ENCODE measurements around the gene THOP1. TPM values are rescaled to one million over a fixed set of nuclear protein-coding genes. Genes with fewer than 3 reads are reported as not detected.

Gene THOP1
- polyA plus RNA-seq, 2 of the 4 experiments (the other 2 are of a cell fraction) = 43.5 to 90.5 TPM

DNA sequence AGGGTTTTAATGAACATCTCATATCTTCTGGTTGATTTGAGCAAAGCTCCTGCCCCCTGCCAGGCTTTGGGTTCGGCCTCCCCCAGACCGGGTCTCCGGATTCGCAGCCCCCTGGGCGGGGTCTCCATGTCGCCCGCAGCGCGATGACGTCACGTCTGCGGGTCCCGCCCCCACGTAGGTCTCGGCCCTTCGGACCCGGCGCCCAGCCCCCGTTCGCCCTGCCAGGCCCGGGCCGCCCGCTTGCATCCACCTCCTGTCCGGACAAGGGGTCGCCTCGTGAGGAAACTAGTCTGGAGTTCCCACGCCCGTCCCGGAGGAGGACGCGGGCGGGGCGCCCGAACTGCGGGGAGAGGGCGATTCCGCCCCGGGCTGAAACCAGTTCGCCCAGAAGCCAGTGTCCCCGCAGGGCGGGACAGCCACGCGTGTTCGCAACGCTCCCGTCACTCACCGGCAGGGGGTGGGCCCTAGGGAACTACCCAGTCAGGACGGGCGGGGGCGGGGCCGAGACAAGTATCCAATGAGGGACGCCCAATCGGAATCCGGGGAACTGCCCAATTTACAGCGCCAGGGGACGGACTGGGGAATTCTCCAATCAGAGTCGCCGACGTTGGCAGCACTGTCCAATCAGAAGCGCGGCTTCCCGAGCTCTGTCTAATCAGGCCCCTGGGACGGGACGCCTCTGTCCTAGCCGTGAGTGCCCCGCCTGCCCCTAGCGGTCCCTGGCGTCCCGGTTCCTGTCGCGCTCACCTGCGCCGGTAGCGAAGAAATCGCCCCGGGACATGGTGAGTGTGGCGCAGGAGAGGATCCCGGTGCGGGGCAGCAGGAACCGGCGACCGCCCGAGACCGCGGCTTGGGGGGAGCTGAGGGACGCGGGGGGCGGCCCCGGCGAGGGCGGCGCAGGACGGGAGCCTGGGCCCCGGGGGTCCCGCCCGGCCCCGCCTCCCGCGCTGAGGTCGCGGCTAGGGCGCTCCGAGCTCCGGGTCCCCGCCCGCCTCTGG is 55.8 kb downstream of the THOP1 start, which contains the start of gene ZNF555 (continued):
- no peak for TF ChIP-seq KDM5A (IDR thresholded peaks at IDR 0.05)
- TF ChIP-seq HMGXB4 (CRISPR knock-in tag; IDR thresholded peaks at IDR 0.05; ENCODE audit: borderline replicate concordance) = no peak
- TF ChIP-seq RAD21 (conservative IDR thresholded peaks at IDR 0.05 in 1 of 2, IDR thresholded peaks at IDR 0.05 in 1 of 2) = no peak
- no peak for TF ChIP-seq FOXS1 (CRISPR knock-in tag; IDR thresholded peaks at IDR 0.05)
- TF ChIP-seq CHD2 (IDR thresholded peaks at IDR 0.05; ENCODE audit: low read length, partially characterized antibody) = no peak
- no peak for TF ChIP-seq ELK1 (IDR thresholded peaks at IDR 0.05; ENCODE audit: low read depth, low read length)
- no peak for TF ChIP-seq JUNB (IDR thresholded peaks at IDR 0.05)
- no peak for TF ChIP-seq RARB (CRISPR knock-in tag; IDR thresholded peaks at IDR 0.05)
- TF ChIP-seq GATA3 (IDR thresholded peaks at IDR 0.05; ENCODE audit: borderline replicate concordance) = no peak
- no peak for TF ChIP-seq ZC3H11A (IDR thresholded peaks at IDR 0.05)
- no peak for TF ChIP-seq MAZ (IDR thresholded peaks at IDR 0.05; ENCODE audit: borderline replicate concordance, low read depth, low read length)
- no peak for TF ChIP-seq CEBPB (IDR thresholded peaks at IDR 0.05)
- no peak; the same call in 2 of the 3 replicates for TF ChIP-seq CTCF (IDR thresholded peaks at IDR 0.05)
- TF ChIP-seq, protein P1, sequence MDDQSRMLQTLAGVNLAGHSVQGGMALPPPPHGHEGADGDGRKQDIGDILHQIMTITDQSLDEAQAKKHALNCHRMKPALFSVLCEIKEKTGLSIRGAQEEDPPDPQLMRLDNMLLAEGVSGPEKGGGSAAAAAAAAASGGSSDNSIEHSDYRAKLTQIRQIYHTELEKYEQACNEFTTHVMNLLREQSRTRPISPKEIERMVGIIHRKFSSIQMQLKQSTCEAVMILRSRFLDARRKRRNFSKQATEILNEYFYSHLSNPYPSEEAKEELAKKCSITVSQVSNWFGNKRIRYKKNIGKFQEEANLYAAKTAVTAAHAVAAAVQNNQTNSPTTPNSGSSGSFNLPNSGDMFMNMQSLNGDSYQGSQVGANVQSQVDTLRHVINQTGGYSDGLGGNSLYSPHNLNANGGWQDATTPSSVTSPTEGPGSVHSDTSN (IDR thresholded peaks at IDR 0.05) = peak; percentile 93
- no peak for TF ChIP-seq EHF (CRISPR knock-in tag; IDR thresholded peaks at IDR 0.05)
- no peak for TF ChIP-seq MYC (IDR thresholded peaks at IDR 0.05; ENCODE audit: borderline replicate concordance, low read length)
- peak; percentile 25 for TF ChIP-seq POLR2A (IDR thresholded peaks at IDR 0.05; ENCODE audit: low read length)
- no peak for TF ChIP-seq ESRRA (IDR thresholded peaks at IDR 0.05; ENCODE audit: borderline replicate concordance, low read length)
- no peak for TF ChIP-seq HDAC2 (IDR thresholded peaks at IDR 0.05)
- TF ChIP-seq ZSCAN20 (CRISPR knock-in tag; IDR thresholded peaks at IDR 0.05) = no peak
- TF ChIP-seq EHMT2 (IDR thresholded peaks at IDR 0.05; ENCODE audit: low read depth) = no peak
- no peak for TF ChIP-seq ZNF302 (CRISPR knock-in tag; IDR thresholded peaks at IDR 0.05)
- TF ChIP-seq SMC3 (IDR thresholded peaks at IDR 0.05) = no peak
- no peak for TF ChIP-seq ZFP36 (IDR thresholded peaks at IDR 0.05; ENCODE audit: borderline replicate concordance, partially characterized antibody)
- no peak for TF ChIP-seq HOXB13 (CRISPR knock-in tag; IDR thresholded peaks at IDR 0.05; ENCODE audit: low read depth)
- no peak for TF ChIP-seq POLR2AphosphoS2 (conservative IDR thresholded peaks at IDR 0.05; ENCODE audit: low read length)
- TF ChIP-seq NPAS2 (CRISPR knock-in tag; IDR thresholded peaks at IDR 0.05; ENCODE audit: borderline replicate concordance) = no peak
- no peak for TF ChIP-seq KDM1A (IDR thresholded peaks at IDR 0.05; ENCODE audit: low read depth)
- TF ChIP-seq BCL3 (IDR thresholded peaks at IDR 0.05) = no peak
- no peak for TF ChIP-seq ATOH8 (CRISPR knock-in tag; IDR thresholded peaks at IDR 0.05; ENCODE audit: low read depth)
- peak in 1 of 2 experiments; percentile 47; a peak in 2 of 5 replicates for TF ChIP-seq JUN (IDR thresholded peaks at IDR 0.05)
- TF ChIP-seq CHD4 (IDR thresholded peaks at IDR 0.05; ENCODE audit: borderline replicate concordance) = peak; percentile 39; the same call in 1 of the 2 replicates
- TF ChIP-seq HES2 (IDR thresholded peaks at IDR 0.05) = no peak
- no peak for TF ChIP-seq TP53 (CRISPR knock-in tag; IDR thresholded peaks at IDR 0.05)

Data from A549 (cell line).